Lower leg skin (tissue), 3 donors: ENCODE results near the gene LTK.

ENCODE experiments used
- CTCF ChIP-seq, 3 donors: fragments of 450-650 bp; IDR thresholded peaks; one replicate each; pipeline ENCODE4 v1.5.1; 2016; ENCODE audit warnings: antibody characterized with exemption in 3 of 3, mild to moderate bottlenecking in 3 of 3, moderate library complexity in 2 of 3
- POLR2A ChIP-seq, 2 donors: fragments of 450-650 bp; IDR thresholded peaks; one replicate each; pipeline ENCODE4 v1.6.1; 2016 to 2017; ENCODE audit warnings: antibody characterized with exemption in 2 of 2, mild to moderate bottlenecking in 1 of 2, moderate library complexity in 1 of 2

GRCh38 chr15:41504751-41505492 is 8.7 kb downstream of the LTK start:
- TF ChIP-seq CTCF (IDR thresholded peaks at IDR 0.05) (no peak), POLR2A (IDR thresholded peaks at IDR 0.05) (no peak)
